HFFc6 (cell line): ENCODE results near the gene RBM34. TPM values are rescaled to one million over a fixed set of nuclear protein-coding genes. Genes with fewer than 3 reads are reported as not detected.
A peak's percentile ranks its signal among the peaks of the same experiment; 100 is the strongest.
"Not testable (repeated sequence)": the region's sequence is repeated elsewhere in the genome, so short reads cannot be mapped to it uniquely, and the experiment has no call there.

Source experiments
- DNase-seq: peaks from one replicate; pipeline ENCODE4 v3.0.0-alpha.2; 2018
- H3K27ac Mint-ChIP-seq: 2 replicates; pipeline ENCODE4 v1.8.0; 2020; ENCODE audit warnings: mild to moderate bottlenecking, mixed read lengths
- H3K27me3 Mint-ChIP-seq: 2 replicates; pipeline ENCODE4 v1.8.0; 2021; ENCODE audit warnings: mild to moderate bottlenecking, moderate library complexity, mixed read lengths; ENCODE audit not compliant: insufficient read depth
- H3K36me3 Mint-ChIP-seq: 2 replicates; pipeline ENCODE4 v1.8.0; 2021; ENCODE audit warnings: low read depth, mixed read lengths
- H3K4me1 Mint-ChIP-seq: 2 replicates; pipeline ENCODE4 v1.8.0; 2020; ENCODE audit warnings: low read depth, mixed read lengths
- H3K4me3 Mint-ChIP-seq: 2 replicates; pipeline ENCODE4 v1.8.0; 2020; ENCODE audit warnings: mild to moderate bottlenecking, moderate library complexity, mixed read lengths
- H3K9me3 Mint-ChIP-seq: 2 replicates; pipeline ENCODE4 v1.8.0; 2020; ENCODE audit warnings: mild to moderate bottlenecking, mixed read lengths
- CTCF ChIP-seq: fragments of 200-600 bp; sonication (generic); IDR thresholded peaks from 2 replicates; pipeline ENCODE4 v1.5.0; 2021; ENCODE audit warnings: antibody characterized with exemption, mild to moderate bottlenecking
- total RNA-seq, 6 experiments: library from RNA; stranded (reverse); fragmentation: NEBNext Ultra II Directional; extraction: Animal tissue kit (Norgen Biotek cat#: 25700); gene quantifications; 2 replicates in 1 of 6; 3 replicates in 5 of 6; pipeline ENCODE4 v1.2.3, GENCODE V29; 2021

The RBM34 gene
- total RNA-seq, 6 experiments from 2014 or later: 68.6 to 85.2 (median 75.4) TPM

- TF ChIP-seq CTCF: no peak
- no peak overlapping the region for H3K27ac Mint-ChIP-seq
- peaks cover 22% of the 10 kb centered on the region for H3K4me1 Mint-ChIP-seq
These were observed 62.5 kb downstream of the RBM34 start for GRCh38 chr1:235098547-235098946.

GRCh38 chr1:235097501-235097900, 63.5 kb downstream of the RBM34 start:
- H3K27ac Mint-ChIP-seq, H3K27me3 Mint-ChIP-seq, H3K4me3 Mint-ChIP-seq, H3K9me3 Mint-ChIP-seq, H3K36me3 Mint-ChIP-seq, DNase-seq: not testable (repeated sequence)
- H3K4me1 Mint-ChIP-seq: peaks cover 24% of the 10 kb centered on the region

More at GRCh38 chr1:235098547-235098946, 62.5 kb downstream of the RBM34 start:
- no peaks in the 10 kb centered on the region; the same call in 1 of the 2 replicates for H3K27me3 Mint-ChIP-seq
- no peak for DNase-seq
- H3K36me3 Mint-ChIP-seq: no peaks in the 10 kb centered on the region
- H3K4me3 Mint-ChIP-seq: no peak overlapping the region
- no peaks in the 10 kb centered on the region for H3K9me3 Mint-ChIP-seq

- Mint-ChIP-seq H3K36me3 (no peaks in the 10 kb centered on the region), H3K4me1 (peaks cover 18% of the 10 kb centered on the region)
These were observed 65.0 kb downstream of the RBM34 start for GRCh38 chr1:235095938-235096562.

GRCh38 chr1:235093696-235094592, 67.1 kb downstream of the RBM34 start:
- TF ChIP-seq CTCF: peak; percentile 91
- H3K27me3 Mint-ChIP-seq: peaks cover under 1% of the 10 kb centered on the region; the same call in 1 of the 2 replicates
- H3K4me3 Mint-ChIP-seq: peak overlapping the region; percentile 72
- no peaks in the 10 kb centered on the region for H3K9me3 Mint-ChIP-seq
- H3K27ac Mint-ChIP-seq: no peak overlapping the region
- H3K36me3 Mint-ChIP-seq: no peaks in the 10 kb centered on the region
- peaks cover 18% of the 10 kb centered on the region for H3K4me1 Mint-ChIP-seq
- peak; percentile 54 for DNase-seq

More at GRCh38 chr1:235095938-235096562, 65.0 kb downstream of the RBM34 start:
- H3K9me3 Mint-ChIP-seq: no peaks in the 10 kb centered on the region
- H3K4me3 Mint-ChIP-seq: no peak overlapping the region
- TF ChIP-seq CTCF: no peak
- DNase-seq: no peak
- H3K27ac Mint-ChIP-seq: no peak overlapping the region
- H3K27me3 Mint-ChIP-seq: no peaks in the 10 kb centered on the region; the same call in 1 of the 2 replicates

- Mint-ChIP-seq H3K4me1 (peaks cover 18% of the 10 kb centered on the region), H3K4me3 (no peak overlapping the region), H3K27ac (no peak overlapping the region), H3K9me3 (no peaks in the 10 kb centered on the region), H3K27me3 (peaks cover 3% of the 10 kb centered on the region; the same call in 1 of the 2 replicates), H3K36me3 (no peaks in the 10 kb centered on the region)
- peak; percentile 51 for DNase-seq
- no peak for TF ChIP-seq CTCF
These were observed 67.9 kb downstream of the RBM34 start for GRCh38 chr1:235093013-235093695.

GRCh38 chr1:235092415-235092814, 68.6 kb downstream of the RBM34 start:
- DNase-seq, H3K27ac Mint-ChIP-seq, H3K27me3 Mint-ChIP-seq, H3K4me3 Mint-ChIP-seq, H3K9me3 Mint-ChIP-seq, H3K36me3 Mint-ChIP-seq: not testable (repeated sequence)
- peaks cover 18% of the 10 kb centered on the region for H3K4me1 Mint-ChIP-seq

GRCh38 chr1:235092045-235092406, 69.0 kb downstream of the RBM34 start:
- H3K27ac Mint-ChIP-seq, DNase-seq, H3K36me3 Mint-ChIP-seq, H3K27me3 Mint-ChIP-seq, H3K9me3 Mint-ChIP-seq, H3K4me3 Mint-ChIP-seq: not testable (repeated sequence)
- H3K4me1 Mint-ChIP-seq: peaks cover 18% of the 10 kb centered on the region

GRCh38 chr1:235091319-235092044, 69.6 kb downstream of the RBM34 start:
- DNase-seq, H3K9me3 Mint-ChIP-seq, H3K4me3 Mint-ChIP-seq, H3K27me3 Mint-ChIP-seq, H3K36me3 Mint-ChIP-seq, H3K27ac Mint-ChIP-seq: not testable (repeated sequence)
- H3K4me1 Mint-ChIP-seq: peaks cover 18% of the 10 kb centered on the region
